Loucy (cell line): ENCODE measurements around the gene PLA2G2C.

Experiments used
- EZH2phosphoT487 ChIP-seq: fragments of 200-600 bp; IDR thresholded peaks from 2 replicates; pipeline ENCODE4 v1.6.1; 2018; ENCODE audit warnings: antibody characterized with exemption, mild to moderate bottlenecking, moderate library complexity, borderline replicate concordance
- TF ChIP-seq, protein P1 (sequence below): fragments of 200-600 bp; sonication (generic); conservative IDR thresholded peaks from 2 replicates; pipeline ENCODE4 v1.5.1; 2014; ENCODE audit warnings: mild to moderate bottlenecking, antibody characterized with exemption, low read length

GRCh38 chr1:20172033-20172590, 14.2 kb downstream of the PLA2G2C start:
- TF ChIP-seq, protein P1, sequence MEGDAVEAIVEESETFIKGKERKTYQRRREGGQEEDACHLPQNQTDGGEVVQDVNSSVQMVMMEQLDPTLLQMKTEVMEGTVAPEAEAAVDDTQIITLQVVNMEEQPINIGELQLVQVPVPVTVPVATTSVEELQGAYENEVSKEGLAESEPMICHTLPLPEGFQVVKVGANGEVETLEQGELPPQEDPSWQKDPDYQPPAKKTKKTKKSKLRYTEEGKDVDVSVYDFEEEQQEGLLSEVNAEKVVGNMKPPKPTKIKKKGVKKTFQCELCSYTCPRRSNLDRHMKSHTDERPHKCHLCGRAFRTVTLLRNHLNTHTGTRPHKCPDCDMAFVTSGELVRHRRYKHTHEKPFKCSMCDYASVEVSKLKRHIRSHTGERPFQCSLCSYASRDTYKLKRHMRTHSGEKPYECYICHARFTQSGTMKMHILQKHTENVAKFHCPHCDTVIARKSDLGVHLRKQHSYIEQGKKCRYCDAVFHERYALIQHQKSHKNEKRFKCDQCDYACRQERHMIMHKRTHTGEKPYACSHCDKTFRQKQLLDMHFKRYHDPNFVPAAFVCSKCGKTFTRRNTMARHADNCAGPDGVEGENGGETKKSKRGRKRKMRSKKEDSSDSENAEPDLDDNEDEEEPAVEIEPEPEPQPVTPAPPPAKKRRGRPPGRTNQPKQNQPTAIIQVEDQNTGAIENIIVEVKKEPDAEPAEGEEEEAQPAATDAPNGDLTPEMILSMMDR: no peak
- no peak for TF ChIP-seq EZH2phosphoT487
